Transverse colon (tissue), 4 donors: ENCODE measurements around the gene KCTD2. TPM values are rescaled to one million over a fixed set of nuclear protein-coding genes. Genes with fewer than 3 reads are reported as not detected.
A peak's percentile ranks its signal among the peaks of the same experiment; 100 is the strongest.
"Not testable (repeated sequence)": the region's sequence is repeated elsewhere in the genome, so short reads cannot be mapped to it uniquely, and the experiment has no call there.

Source experiments
- DNase-seq: peaks from one replicate; pipeline ENCODE4 v3.0.0-alpha.2; 2019
- H3K27ac ChIP-seq, 4 donors: fragments of 200-600 bp; sonication (generic); 2 replicates each; pipeline ENCODE4 v1.5.1; 2016 to 2018; ENCODE audit warnings: inconsistent platforms in 4 of 4
- H3K27me3 ChIP-seq: fragments of 200-600 bp; sonication (generic); 2 replicates; pipeline ENCODE4 v1.5.1; 2017; ENCODE audit warnings: inconsistent platforms
- H3K36me3 ChIP-seq, 4 donors: fragments of 200-600 bp; sonication (generic); 2 replicates each; pipeline ENCODE4 v1.5.1; 2017 to 2019; ENCODE audit warnings: inconsistent platforms in 4 of 4
- H3K4me1 ChIP-seq, 4 donors: fragments of 200-600 bp; sonication (generic); 2 replicates each; pipeline ENCODE4 v1.5.1; 2017 to 2020; ENCODE audit warnings: inconsistent platforms in 4 of 4
- H3K4me3 ChIP-seq, 4 donors: fragments of 200-600 bp; sonication (generic); 1 replicate in 1 of 4; 2 replicates in 3 of 4; pipeline versions ENCODE4 v1.5.1 to v1.6.1; 2017 to 2019; ENCODE audit warnings: inconsistent platforms in 4 of 4
- H3K9me3 ChIP-seq, 2 donors: fragments of 200-600 bp; sonication (generic); 2 replicates each; pipeline ENCODE4 v1.5.1; 2017 to 2019; ENCODE audit warnings: inconsistent platforms in 2 of 2
- EP300 ChIP-seq: sonication (generic); formaldehyde crosslinking; IDR thresholded peaks from one replicate; pipeline ENCODE4 v1.6.1; 2017; ENCODE audit warnings: antibody characterized with exemption, low read depth
- POLR2A ChIP-seq: fragments of 450-650 bp; IDR thresholded peaks from one replicate; pipeline ENCODE4 v1.6.1; 2016; ENCODE audit warnings: antibody characterized with exemption, mild to moderate bottlenecking, moderate library complexity
- POLR2AphosphoS5 ChIP-seq, 3 donors: sonication (generic); formaldehyde crosslinking; IDR thresholded peaks; one replicate each; pipeline ENCODE4 v1.6.1; 2016; ENCODE audit warnings: antibody characterized with exemption in 3 of 3
- WGBS, 2 donors: methylation state at CpG; one replicate each; pipeline ENCODE4 v1.1.5; 2018; ENCODE audit warnings: low coverage in 1 of 2; 5-methylcytosine and 5-hydroxymethylcytosine counted together
- in situ Hi-C, 4 donors: fragments of 200-750 bp; cut with MboI; loops; one replicate each; pipeline versions ENCODE4 v1.15.0 to v1.15.1; 2017; ENCODE audit warnings: low sequenced_read_pairs in 3 of 4, low pct_ligation_motif_present in 1 of 4, low pct_unique_long_range_greater_than_20kb in 1 of 4
- intact Hi-C: fragments of 100-400 bp; cut with DNase I; formaldehyde crosslinking; loops from one replicate; pipeline ENCODE4 v1.15.1; 2023; ENCODE audit warnings: low total_unique reads
- total RNA-seq, 4 donors: library from RNA; depleted of rRNA; stranded (reverse); fragments of >200 nt; gene quantifications; one replicate each; pipeline ENCODE4 v1.1.0, GENCODE V29; 2016
- TF ChIP-seq, protein P1 (sequence below), 5 experiments: fragments of 200-600 bp in 3 of 5; fragments of 450-650 bp in 2 of 5; sonication (generic) in 3 of 5; IDR thresholded peaks; 1 replicate in 2 of 5; 2 replicates in 3 of 5; pipeline ENCODE4 v1.5.1; 2016 to 2017; ENCODE audit warnings: antibody characterized with exemption in 5 of 5, inconsistent platforms in 3 of 5, mild to moderate bottlenecking in 2 of 5, moderate library complexity in 1 of 5

The KCTD2 gene
- total RNA-seq, 4 donors from 2014 or later = 14.5 to 24.7 (median 19.7) TPM

DNA sequence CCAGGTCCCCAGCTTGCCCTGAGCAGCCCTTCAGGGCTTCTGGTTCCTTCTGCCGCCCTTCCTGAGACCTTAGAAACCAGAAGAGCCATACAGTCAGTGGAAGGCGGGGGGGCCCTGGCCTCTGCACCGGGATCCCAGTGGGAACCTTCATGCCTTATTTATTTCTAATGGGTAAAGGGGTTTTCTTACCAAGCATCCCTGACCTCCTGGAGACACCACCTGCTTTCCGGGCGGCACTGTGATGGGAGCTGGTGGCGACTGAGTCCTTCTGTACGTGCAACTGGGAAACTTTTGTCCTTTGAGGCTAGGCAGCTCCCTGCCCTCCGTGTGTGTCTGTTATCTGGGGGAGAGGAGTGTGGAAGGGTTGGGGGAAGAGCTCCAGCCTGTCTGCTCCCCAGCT, 41.7 kb upstream of the KCTD2 start:
- Histone ChIP-seq H3K36me3 (no peaks in the 10 kb centered on the region), H3K9me3 (no peaks in the 10 kb centered on the region), H3K4me3 (no peak overlapping the region), H3K27ac (no peak overlapping the region), H3K27me3 (no peaks in the 10 kb centered on the region), H3K4me1 (peaks cover 0 to 14% (median 6%) of the 10 kb centered on the region in 4 donors)
- TF ChIP-seq POLR2AphosphoS5 (IDR thresholded peaks at IDR 0.05) = no peak
- intact Hi-C loops (no loop called here), in situ Hi-C loops (no loop called here)
- DNase-seq = no peak
- 86% methylated on average over 8 of the region's 8 CpGs; no CpG with 5 or more reads in 1 of the 2 donors for WGBS, 2 donors

DNA sequence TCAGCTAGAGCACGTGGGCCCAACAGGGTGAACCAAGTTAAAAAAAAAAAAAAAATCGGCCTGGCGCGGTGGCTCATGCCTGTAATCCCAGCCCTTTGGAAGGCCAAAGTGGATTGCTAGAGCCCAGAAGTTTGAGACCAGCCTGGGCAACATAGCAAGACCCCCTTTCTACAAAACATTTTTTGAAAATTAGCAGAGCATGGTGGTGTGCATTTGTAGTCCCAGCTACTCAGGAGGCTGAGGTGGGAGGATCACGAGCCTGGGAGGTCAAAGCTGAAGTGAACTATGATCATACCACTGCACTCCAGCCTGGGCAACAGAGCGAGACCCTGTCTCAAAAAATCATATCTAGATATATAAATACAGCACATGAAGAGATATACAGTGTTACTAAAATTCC, 40.9 kb upstream of the KCTD2 start:
- WGBS, 2 donors = 91 to 100% methylated on average over 2 to 6 of the region's 6 CpGs
- H3K27me3 ChIP-seq, DNase-seq, H3K4me3 ChIP-seq, intact Hi-C loops, H3K36me3 ChIP-seq, H3K27ac ChIP-seq, H3K9me3 ChIP-seq, in situ Hi-C loops: not testable (repeated sequence)
- H3K4me1 ChIP-seq = peaks cover 5 to 20% (median 6%) of the 10 kb centered on the region in 4 donors

DNA sequence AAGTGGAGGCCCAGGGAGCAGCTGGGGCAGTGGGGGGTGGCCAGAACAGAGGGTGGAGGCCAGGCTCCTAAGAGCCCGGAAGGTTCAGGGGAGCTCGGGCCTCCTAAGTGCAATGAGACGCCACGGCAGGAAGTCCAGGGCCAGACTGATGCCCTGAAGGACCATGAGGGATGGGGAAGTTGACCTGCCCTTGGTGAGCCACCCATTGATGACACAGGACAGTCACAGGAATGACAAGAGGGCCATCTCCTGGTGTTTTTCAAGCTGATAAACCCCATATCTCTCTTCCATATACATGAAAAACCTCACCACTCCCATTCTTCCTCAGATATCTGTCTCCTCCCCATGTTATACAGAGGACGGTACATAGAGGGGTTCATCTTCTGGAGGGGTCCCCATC, 40.4 kb upstream of the KCTD2 start:
- no peak overlapping the region for H3K27ac ChIP-seq
- no peak for DNase-seq
- H3K27me3 ChIP-seq = no peaks in the 10 kb centered on the region
- no peak for TF ChIP-seq EP300
- TF ChIP-seq, protein P1, sequence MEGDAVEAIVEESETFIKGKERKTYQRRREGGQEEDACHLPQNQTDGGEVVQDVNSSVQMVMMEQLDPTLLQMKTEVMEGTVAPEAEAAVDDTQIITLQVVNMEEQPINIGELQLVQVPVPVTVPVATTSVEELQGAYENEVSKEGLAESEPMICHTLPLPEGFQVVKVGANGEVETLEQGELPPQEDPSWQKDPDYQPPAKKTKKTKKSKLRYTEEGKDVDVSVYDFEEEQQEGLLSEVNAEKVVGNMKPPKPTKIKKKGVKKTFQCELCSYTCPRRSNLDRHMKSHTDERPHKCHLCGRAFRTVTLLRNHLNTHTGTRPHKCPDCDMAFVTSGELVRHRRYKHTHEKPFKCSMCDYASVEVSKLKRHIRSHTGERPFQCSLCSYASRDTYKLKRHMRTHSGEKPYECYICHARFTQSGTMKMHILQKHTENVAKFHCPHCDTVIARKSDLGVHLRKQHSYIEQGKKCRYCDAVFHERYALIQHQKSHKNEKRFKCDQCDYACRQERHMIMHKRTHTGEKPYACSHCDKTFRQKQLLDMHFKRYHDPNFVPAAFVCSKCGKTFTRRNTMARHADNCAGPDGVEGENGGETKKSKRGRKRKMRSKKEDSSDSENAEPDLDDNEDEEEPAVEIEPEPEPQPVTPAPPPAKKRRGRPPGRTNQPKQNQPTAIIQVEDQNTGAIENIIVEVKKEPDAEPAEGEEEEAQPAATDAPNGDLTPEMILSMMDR (IDR thresholded peaks at IDR 0.05) = peak in 1 of 5 experiments; percentile 8
- H3K4me1 ChIP-seq = peaks cover 10 to 26% (median 11%) of the 10 kb centered on the region in 4 donors
- H3K4me3 ChIP-seq = no peak overlapping the region
- intact Hi-C loops (no loop called here), in situ Hi-C loops (no loop called here)
- WGBS, 2 donors = 92 to 100% methylated on average over 1 to 5 of the region's 5 CpGs
- no peaks in the 10 kb centered on the region for H3K9me3 ChIP-seq
- no peaks in the 10 kb centered on the region for H3K36me3 ChIP-seq

DNA sequence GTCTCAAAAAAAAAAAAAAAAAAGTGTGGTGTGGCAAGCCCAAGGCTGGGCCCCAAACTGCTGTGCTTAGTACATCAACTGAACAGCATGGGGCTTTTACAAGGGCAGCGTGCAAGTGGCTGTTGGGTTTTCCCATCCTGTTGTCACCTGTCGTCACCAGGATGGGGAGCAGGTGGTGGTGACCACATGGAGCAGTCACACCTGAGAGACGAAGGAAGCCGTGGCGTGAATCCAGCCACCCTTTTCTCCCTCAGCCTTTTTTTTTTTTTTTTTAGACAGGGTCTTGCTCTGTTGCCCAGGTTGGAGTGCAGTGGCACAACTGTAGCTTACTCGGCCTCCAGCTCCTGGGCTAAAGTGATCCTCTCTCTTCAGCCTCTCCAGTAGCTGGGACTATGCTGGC, 38.7 kb upstream of the KCTD2 start:
- DNase-seq = no peak
- in situ Hi-C loops = no loop called here
- H3K27ac ChIP-seq = no peak overlapping the region
- H3K9me3 ChIP-seq = no peaks in the 10 kb centered on the region
- H3K4me1 ChIP-seq = peaks cover 16 to 36% (median 21%) of the 10 kb centered on the region in 4 donors
- H3K36me3 ChIP-seq = no peaks in the 10 kb centered on the region
- H3K4me3 ChIP-seq = no peak overlapping the region
- no peaks in the 10 kb centered on the region for H3K27me3 ChIP-seq
- TF ChIP-seq, protein P1 (IDR thresholded peaks at IDR 0.05) = no peak
- TF ChIP-seq POLR2AphosphoS5 (IDR thresholded peaks at IDR 0.05) (no peak), POLR2A (no peak), EP300 (no peak)
- 57 to 100% methylated on average over 1 to 6 of the region's 6 CpGs for WGBS, 2 donors
- intact Hi-C loops = no loop called here

DNA sequence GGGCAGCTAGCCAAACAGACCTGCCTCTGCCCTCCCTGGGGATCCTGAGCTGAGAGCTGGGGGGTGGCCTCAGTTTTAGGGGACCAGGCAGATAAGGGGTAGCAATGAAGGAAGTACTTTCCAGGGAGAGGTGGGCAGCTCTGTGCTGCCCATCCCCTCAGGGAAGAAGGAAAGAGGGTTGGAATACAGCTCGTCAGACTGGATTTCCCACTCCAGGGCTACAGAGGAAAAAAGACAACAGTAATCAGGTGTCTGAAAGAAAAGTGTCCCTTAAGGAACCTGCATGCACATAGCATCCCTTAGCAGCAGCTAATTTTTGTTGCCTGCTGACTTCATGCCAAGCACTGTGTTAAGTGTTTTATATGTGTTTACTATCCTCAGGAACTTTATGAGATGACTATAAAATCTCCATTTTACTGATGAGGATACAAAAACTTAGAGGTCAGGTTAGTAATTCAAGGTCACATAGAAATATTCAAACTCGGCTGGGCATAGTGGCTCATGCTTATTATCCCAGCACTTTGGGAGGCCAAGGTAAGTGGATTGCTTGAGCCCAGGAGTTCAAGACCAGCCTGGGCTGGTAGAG, 37.8 kb upstream of the KCTD2 start:
- no peak for TF ChIP-seq EP300
- TF ChIP-seq, protein P1 (IDR thresholded peaks at IDR 0.05) = no peak
- no peak for TF ChIP-seq POLR2AphosphoS5 (IDR thresholded peaks at IDR 0.05)
- no peak for TF ChIP-seq POLR2A
- Histone ChIP-seq H3K27me3 (no peaks in the 10 kb centered on the region), H3K36me3 (no peaks in the 10 kb centered on the region), H3K9me3 (no peaks in the 10 kb centered on the region), H3K4me1 (peaks cover 21 to 42% (median 26%) of the 10 kb centered on the region in 4 donors), H3K27ac (peak overlapping the region; percentile 37 to 91 (median 70)), H3K4me3 (no peak overlapping the region)
- in situ Hi-C loops (no loop called here), intact Hi-C loops (no loop called here)
- peak; percentile 49 for DNase-seq
- 17 to 20% methylated on average over 2 of the region's 2 CpGs for WGBS, 2 donors
